ENCODE results near the gene CLSTN2.

The CLSTN2 gene

GRCh38 chr3:140463355-140463754 lies 528.4 kb downstream of the CLSTN2 start:
- DNase-seq (ENCODE audit: low read depth, low spot score), result no peak
- in situ Hi-C loops (cut with HindIII; ENCODE audit: low sequenced_read_pairs), result no loop called here
- TF ChIP-seq, protein P1, sequence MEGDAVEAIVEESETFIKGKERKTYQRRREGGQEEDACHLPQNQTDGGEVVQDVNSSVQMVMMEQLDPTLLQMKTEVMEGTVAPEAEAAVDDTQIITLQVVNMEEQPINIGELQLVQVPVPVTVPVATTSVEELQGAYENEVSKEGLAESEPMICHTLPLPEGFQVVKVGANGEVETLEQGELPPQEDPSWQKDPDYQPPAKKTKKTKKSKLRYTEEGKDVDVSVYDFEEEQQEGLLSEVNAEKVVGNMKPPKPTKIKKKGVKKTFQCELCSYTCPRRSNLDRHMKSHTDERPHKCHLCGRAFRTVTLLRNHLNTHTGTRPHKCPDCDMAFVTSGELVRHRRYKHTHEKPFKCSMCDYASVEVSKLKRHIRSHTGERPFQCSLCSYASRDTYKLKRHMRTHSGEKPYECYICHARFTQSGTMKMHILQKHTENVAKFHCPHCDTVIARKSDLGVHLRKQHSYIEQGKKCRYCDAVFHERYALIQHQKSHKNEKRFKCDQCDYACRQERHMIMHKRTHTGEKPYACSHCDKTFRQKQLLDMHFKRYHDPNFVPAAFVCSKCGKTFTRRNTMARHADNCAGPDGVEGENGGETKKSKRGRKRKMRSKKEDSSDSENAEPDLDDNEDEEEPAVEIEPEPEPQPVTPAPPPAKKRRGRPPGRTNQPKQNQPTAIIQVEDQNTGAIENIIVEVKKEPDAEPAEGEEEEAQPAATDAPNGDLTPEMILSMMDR (IDR thresholded peaks at IDR 0.05; ENCODE audit: low read depth, low read length), result no peak
- H3K4me3 ChIP-seq (ENCODE audit: low read depth, low read length), result no peak overlapping the region

- in situ Hi-C loops (cut with HindIII; ENCODE audit: low sequenced_read_pairs), result no loop called here
These were observed 531.0 kb downstream of the CLSTN2 start for GRCh38 chr3:140465988-140466387.

DNA sequence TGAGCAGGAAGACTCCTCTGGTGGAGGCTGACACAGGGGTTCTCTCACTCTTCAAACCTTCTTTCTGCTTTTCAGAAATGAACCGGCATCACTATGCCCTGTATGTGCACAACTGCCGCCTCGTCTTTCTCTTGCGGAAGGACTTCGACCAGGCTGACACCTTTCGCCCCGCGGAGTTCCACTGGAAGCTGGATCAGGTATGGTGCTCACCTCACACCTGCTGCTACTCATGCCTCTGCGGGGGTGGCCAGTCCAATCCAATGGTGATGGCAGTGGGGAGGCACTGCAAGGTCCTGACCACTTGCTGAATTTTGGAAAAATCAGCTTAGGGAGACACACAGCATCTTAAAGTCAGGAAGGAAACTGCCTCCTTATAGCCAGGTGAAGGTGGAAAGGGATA lies 531.5 kb downstream of the CLSTN2 start:
- DNase-seq (ENCODE audit: low read depth, low spot score), result no peak
- in situ Hi-C loops (cut with HindIII; ENCODE audit: low sequenced_read_pairs), result no loop called here
- no peak overlapping the region for H3K4me3 ChIP-seq (ENCODE audit: low read depth, low read length)
- TF ChIP-seq, protein P1 (IDR thresholded peaks at IDR 0.05; ENCODE audit: low read depth, low read length), result no peak

More at GRCh38 chr3:140465988-140466387, 531.0 kb downstream of the CLSTN2 start:
- H3K4me3 ChIP-seq (ENCODE audit: low read depth, low read length), result no peak overlapping the region
- no peak for DNase-seq (ENCODE audit: low read depth, low spot score)
- TF ChIP-seq, protein P1 (IDR thresholded peaks at IDR 0.05; ENCODE audit: low read depth, low read length), result no peak

- H3K4me3 ChIP-seq (ENCODE audit: low read depth, low read length), result no peak overlapping the region
- in situ Hi-C loops (cut with HindIII; ENCODE audit: low sequenced_read_pairs), result no loop called here
- DNase-seq (ENCODE audit: low read depth, low spot score), result peak; percentile 14
- TF ChIP-seq, protein P1 (IDR thresholded peaks at IDR 0.05; ENCODE audit: low read depth, low read length), result no peak
These were observed 532.2 kb downstream of the CLSTN2 start for GRCh38 chr3:140467104-140467577.

DNA sequence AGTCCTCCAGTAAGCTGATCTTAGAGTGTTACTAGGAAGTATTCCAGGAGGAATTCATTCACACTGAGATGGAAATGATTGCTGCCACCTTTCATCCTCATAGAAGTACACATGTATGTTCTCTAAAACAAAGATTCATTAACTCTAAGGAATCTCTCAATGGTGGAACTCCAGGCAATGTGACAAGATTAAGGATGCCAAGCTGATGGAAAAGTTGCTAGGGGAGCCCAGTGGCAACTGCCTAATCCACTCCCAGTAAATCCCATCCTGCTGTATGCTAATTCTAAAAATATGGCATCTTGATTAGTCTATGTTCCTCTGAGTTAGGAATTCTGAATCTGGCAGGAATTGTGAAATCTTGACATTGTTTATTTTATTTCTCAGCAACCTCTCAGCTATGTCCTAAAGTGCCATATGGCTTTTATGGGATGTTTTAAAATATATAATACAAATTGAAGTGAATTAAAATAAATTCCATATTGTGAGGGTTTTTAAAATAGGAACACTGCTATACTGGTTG lies 532.9 kb downstream of the CLSTN2 start:
- TF ChIP-seq, protein P1 (IDR thresholded peaks at IDR 0.05; ENCODE audit: low read depth, low read length), result no peak
- H3K4me3 ChIP-seq (ENCODE audit: low read depth, low read length), result no peak overlapping the region
- in situ Hi-C loops (cut with HindIII; ENCODE audit: low sequenced_read_pairs), result no loop called here
- peak; percentile 5 for DNase-seq (ENCODE audit: low read depth, low spot score)

GRCh38 chr3:140468407-140468806 lies 533.4 kb downstream of the CLSTN2 start:
- in situ Hi-C loops (cut with HindIII; ENCODE audit: low sequenced_read_pairs), result no loop called here

More at GRCh38 chr3:140468407-140468806, 533.4 kb downstream of the CLSTN2 start:
- no peak for DNase-seq (ENCODE audit: low read depth, low spot score)
- TF ChIP-seq, protein P1 (IDR thresholded peaks at IDR 0.05; ENCODE audit: low read depth, low read length), result no peak
- no peak overlapping the region for H3K4me3 ChIP-seq (ENCODE audit: low read depth, low read length)

Measured in astrocyte of the spinal cord (primary cell).